ENCODE data around the gene HS6ST1.
"Not testable (repeated sequence)": the region's sequence is repeated elsewhere in the genome, so short reads cannot be mapped to it uniquely, and the experiment has no call there.

Gene HS6ST1

DNA sequence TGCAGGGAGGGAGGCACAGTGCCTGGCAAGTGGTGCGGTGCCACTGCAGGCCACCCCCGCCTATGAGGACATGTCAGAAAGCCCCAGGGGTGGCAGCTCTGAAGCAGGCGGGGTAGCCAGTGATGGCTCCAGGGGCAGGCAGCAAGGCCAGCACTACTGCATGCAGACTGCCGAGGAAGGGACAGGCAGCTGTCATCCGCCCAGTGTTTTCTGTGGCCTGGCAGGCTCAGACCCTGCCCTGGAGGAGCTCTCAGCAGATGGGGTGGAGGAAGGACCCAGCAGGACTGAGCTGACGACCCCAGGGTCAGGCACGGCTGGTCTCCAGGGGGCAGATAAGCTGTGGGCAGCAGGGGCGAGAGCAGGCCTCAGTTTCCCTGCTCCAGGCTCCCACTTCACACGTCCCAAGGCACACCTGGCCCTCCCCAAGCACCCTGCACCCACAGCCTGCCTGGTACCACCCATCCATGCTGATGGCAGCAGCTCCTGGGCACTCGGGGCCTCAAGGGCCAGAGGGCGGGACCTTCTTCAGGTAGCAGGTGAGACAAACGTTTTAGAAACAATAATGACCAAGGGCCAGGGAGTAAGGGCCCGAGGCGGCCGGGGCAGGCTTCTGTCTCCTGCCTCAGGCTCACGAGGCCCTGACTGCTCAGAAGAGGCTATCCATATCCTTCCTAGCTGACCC, 48.5 kb downstream of the HS6ST1 start:
- Histone ChIP-seq H3K4me1 (ENCODE audit: control insufficient read depth, insufficient read depth, low read length) (peaks cover 20% of the 10 kb centered on the region), H3K27me3 (ENCODE audit: control insufficient read depth in 1 of 2, insufficient read depth in 2 of 2, low read length in 2 of 2) (no peaks in the 10 kb centered on the region), H3K27ac (ENCODE audit: low read length) (no peak overlapping the region), H3K9me3 (ENCODE audit: control insufficient read depth in 2 of 2, low read length in 2 of 2) (peaks cover 0 to 3% of the 10 kb centered on the region in 2 donors), H3K4me3 (ENCODE audit: low read length in 2 of 2) (no peak overlapping the region), H3K9ac (ENCODE audit: low read length in 2 of 2) (no peak overlapping the region), H3K36me3 (ENCODE audit: control insufficient read depth in 2 of 2, insufficient read depth in 2 of 2, low read length in 2 of 2) (peaks cover 0 to 2% of the 10 kb centered on the region in 2 donors)

- no peaks in the 10 kb centered on the region for H3K27me3 ChIP-seq (ENCODE audit: control insufficient read depth in 1 of 2, insufficient read depth in 2 of 2, low read length in 2 of 2)
- H3K4me1 ChIP-seq (ENCODE audit: control insufficient read depth, insufficient read depth, low read length) = peaks cover 20% of the 10 kb centered on the region
These were observed 49.3 kb downstream of the HS6ST1 start for GRCh38 chr2:128269063-128269989.

GRCh38 chr2:128268611-128269010, 50.1 kb downstream of the HS6ST1 start:
- peaks cover 20% of the 10 kb centered on the region for H3K4me1 ChIP-seq (ENCODE audit: control insufficient read depth, insufficient read depth, low read length)
- H3K9ac ChIP-seq (ENCODE audit: low read length in 2 of 2); H3K36me3 ChIP-seq (ENCODE audit: control insufficient read depth in 2 of 2, insufficient read depth in 2 of 2, low read length in 2 of 2); H3K27ac ChIP-seq (ENCODE audit: low read length); H3K4me3 ChIP-seq (ENCODE audit: low read length in 2 of 2); H3K9me3 ChIP-seq (ENCODE audit: control insufficient read depth in 2 of 2, low read length in 2 of 2); H3K27me3 ChIP-seq (ENCODE audit: control insufficient read depth in 1 of 2, insufficient read depth in 2 of 2, low read length in 2 of 2): not testable (repeated sequence)

More at GRCh38 chr2:128269063-128269989, 49.3 kb downstream of the HS6ST1 start:
- no peak overlapping the region for H3K27ac ChIP-seq (ENCODE audit: low read length)
- H3K36me3 ChIP-seq (ENCODE audit: control insufficient read depth in 2 of 2, insufficient read depth in 2 of 2, low read length in 2 of 2) = peaks cover 0 to 2% of the 10 kb centered on the region in 2 donors
- no peak overlapping the region for H3K4me3 ChIP-seq (ENCODE audit: low read length in 2 of 2)
- no peak overlapping the region for H3K9ac ChIP-seq (ENCODE audit: low read length in 2 of 2)
- H3K9me3 ChIP-seq (ENCODE audit: control insufficient read depth in 2 of 2, low read length in 2 of 2) = peaks cover 0 to under 1% of the 10 kb centered on the region in 2 donors

DNA sequence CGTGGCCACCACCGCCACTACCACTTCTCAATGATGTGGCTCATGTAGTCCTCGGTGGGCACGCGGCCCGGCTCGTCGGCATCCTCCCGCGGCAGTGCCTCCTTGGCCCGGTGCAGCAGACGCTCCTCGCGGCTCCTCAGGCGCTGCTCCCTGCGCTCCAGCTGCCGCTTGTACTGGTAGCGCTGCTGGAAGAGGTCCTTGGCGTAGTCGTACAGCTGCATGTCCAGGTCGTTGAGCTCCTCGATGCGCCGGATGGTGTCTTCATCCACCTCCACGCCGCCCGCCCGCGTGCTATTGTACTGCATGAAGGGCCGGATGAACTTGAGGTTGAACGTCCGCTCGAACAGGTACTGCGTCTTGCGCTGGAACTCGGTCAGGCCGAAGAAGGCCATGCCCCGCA, 50.5 kb downstream of the HS6ST1 start:
- peaks cover 20% of the 10 kb centered on the region for H3K4me1 ChIP-seq (ENCODE audit: control insufficient read depth, insufficient read depth, low read length)
- not testable (repeated sequence) for H3K4me3 ChIP-seq (ENCODE audit: low read length in 2 of 2); H3K27me3 ChIP-seq (ENCODE audit: control insufficient read depth in 1 of 2, insufficient read depth in 2 of 2, low read length in 2 of 2); H3K27ac ChIP-seq (ENCODE audit: low read length); H3K9ac ChIP-seq (ENCODE audit: low read length in 2 of 2); H3K9me3 ChIP-seq (ENCODE audit: control insufficient read depth in 2 of 2, low read length in 2 of 2); H3K36me3 ChIP-seq (ENCODE audit: control insufficient read depth in 2 of 2, insufficient read depth in 2 of 2, low read length in 2 of 2)

- not testable (repeated sequence) for H3K9me3 ChIP-seq (ENCODE audit: control insufficient read depth in 2 of 2, low read length in 2 of 2); H3K36me3 ChIP-seq (ENCODE audit: control insufficient read depth in 2 of 2, insufficient read depth in 2 of 2, low read length in 2 of 2); H3K9ac ChIP-seq (ENCODE audit: low read length in 2 of 2); H3K4me3 ChIP-seq (ENCODE audit: low read length in 2 of 2); H3K27ac ChIP-seq (ENCODE audit: low read length); H3K27me3 ChIP-seq (ENCODE audit: control insufficient read depth in 1 of 2, insufficient read depth in 2 of 2, low read length in 2 of 2)
- H3K4me1 ChIP-seq (ENCODE audit: control insufficient read depth, insufficient read depth, low read length) = peaks cover 20% of the 10 kb centered on the region
These were observed 51.0 kb downstream of the HS6ST1 start for GRCh38 chr2:128267649-128268048.

DNA sequence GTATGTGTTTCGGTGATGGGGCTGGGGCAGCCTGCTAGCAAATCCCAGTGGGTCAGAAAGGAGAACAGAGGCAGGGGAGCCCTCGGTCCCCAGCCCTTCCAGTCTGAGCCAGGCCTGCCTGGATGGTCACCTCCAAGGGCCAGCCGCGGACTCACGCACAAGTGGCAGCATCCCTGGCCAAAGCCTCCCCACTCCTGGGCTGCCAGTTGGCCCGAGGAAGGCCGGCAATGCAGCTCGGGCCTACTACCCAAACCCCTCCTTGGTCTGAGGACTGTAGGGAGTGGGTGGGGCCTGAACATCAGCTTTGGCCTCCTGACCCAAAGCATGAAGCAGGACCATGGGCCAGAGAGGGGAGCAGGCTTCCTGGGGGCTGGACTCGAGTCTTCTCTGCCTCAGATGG, 51.5 kb downstream of the HS6ST1 start:
- peaks cover 17% of the 10 kb centered on the region for H3K4me1 ChIP-seq (ENCODE audit: control insufficient read depth, insufficient read depth, low read length)
- not testable (repeated sequence) for H3K36me3 ChIP-seq (ENCODE audit: control insufficient read depth in 2 of 2, insufficient read depth in 2 of 2, low read length in 2 of 2); H3K9me3 ChIP-seq (ENCODE audit: control insufficient read depth in 2 of 2, low read length in 2 of 2); H3K27me3 ChIP-seq (ENCODE audit: control insufficient read depth in 1 of 2, insufficient read depth in 2 of 2, low read length in 2 of 2); H3K9ac ChIP-seq (ENCODE audit: low read length in 2 of 2); H3K4me3 ChIP-seq (ENCODE audit: low read length in 2 of 2); H3K27ac ChIP-seq (ENCODE audit: low read length)

DNA sequence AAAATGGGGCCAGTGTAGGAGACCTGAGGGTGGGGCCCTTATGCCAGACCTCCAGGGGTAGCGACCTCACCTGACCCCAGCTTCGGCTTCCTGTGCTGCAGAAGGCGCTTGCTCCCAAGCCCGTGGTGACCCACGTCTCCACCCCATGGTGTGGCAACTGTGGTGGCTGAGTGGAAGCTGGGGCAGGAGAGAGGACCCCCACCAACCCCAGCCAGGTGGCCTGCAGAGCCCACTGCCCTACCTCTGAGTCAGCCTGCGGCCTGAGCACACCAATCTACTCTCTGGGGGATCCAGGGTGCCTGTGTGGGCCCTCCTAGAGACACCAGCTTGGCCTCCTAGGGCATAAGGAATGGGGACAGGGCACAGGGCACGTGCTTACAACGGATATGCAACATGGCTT, 52.2 kb downstream of the HS6ST1 start:
- H3K4me3 ChIP-seq (ENCODE audit: low read length in 2 of 2); H3K36me3 ChIP-seq (ENCODE audit: control insufficient read depth in 2 of 2, insufficient read depth in 2 of 2, low read length in 2 of 2); H3K9ac ChIP-seq (ENCODE audit: low read length in 2 of 2); H3K9me3 ChIP-seq (ENCODE audit: control insufficient read depth in 2 of 2, low read length in 2 of 2); H3K27ac ChIP-seq (ENCODE audit: low read length); H3K27me3 ChIP-seq (ENCODE audit: control insufficient read depth in 1 of 2, insufficient read depth in 2 of 2, low read length in 2 of 2): not testable (repeated sequence)
- H3K4me1 ChIP-seq (ENCODE audit: control insufficient read depth, insufficient read depth, low read length) = peaks cover 17% of the 10 kb centered on the region

DNA sequence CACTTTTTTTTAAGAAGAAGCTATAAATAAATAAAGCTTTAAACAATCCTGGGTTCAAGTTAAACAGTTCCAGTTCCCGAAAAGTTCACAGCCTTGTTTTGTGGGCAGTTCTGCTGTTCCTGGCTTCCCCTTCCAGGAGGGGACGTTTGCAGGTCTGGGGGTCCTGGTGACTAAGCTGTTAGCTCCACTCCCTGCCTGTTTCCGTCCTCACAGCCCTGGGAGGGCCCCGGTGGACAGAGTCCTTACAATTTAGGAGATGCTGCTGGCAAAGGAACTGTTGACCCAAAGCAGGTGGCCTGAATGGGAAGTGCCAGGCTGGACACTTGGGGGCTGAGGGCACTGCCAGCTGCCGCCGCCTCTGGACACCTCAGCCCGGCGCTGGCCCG, 53.1 kb downstream of the HS6ST1 start:
- H3K27me3 ChIP-seq (ENCODE audit: control insufficient read depth in 1 of 2, insufficient read depth in 2 of 2, low read length in 2 of 2); H3K36me3 ChIP-seq (ENCODE audit: control insufficient read depth in 2 of 2, insufficient read depth in 2 of 2, low read length in 2 of 2); H3K9me3 ChIP-seq (ENCODE audit: control insufficient read depth in 2 of 2, low read length in 2 of 2); H3K9ac ChIP-seq (ENCODE audit: low read length in 2 of 2); H3K4me3 ChIP-seq (ENCODE audit: low read length in 2 of 2); H3K27ac ChIP-seq (ENCODE audit: low read length): not testable (repeated sequence)
- H3K4me1 ChIP-seq (ENCODE audit: control insufficient read depth, insufficient read depth, low read length) = peaks cover 14% of the 10 kb centered on the region

GRCh38 chr2:128264881-128265607, 53.6 kb downstream of the HS6ST1 start:
- Histone ChIP-seq H3K27ac (ENCODE audit: low read length) (no peak overlapping the region), H3K36me3 (ENCODE audit: control insufficient read depth in 2 of 2, insufficient read depth in 2 of 2, low read length in 2 of 2) (peaks cover 0 to 2% of the 10 kb centered on the region in 2 donors), H3K4me3 (ENCODE audit: low read length in 2 of 2) (no peak overlapping the region), H3K9ac (ENCODE audit: low read length in 2 of 2) (no peak overlapping the region), H3K27me3 (ENCODE audit: control insufficient read depth in 1 of 2, insufficient read depth in 2 of 2, low read length in 2 of 2) (no peaks in the 10 kb centered on the region), H3K4me1 (ENCODE audit: control insufficient read depth, insufficient read depth, low read length) (peaks cover 10% of the 10 kb centered on the region), H3K9me3 (ENCODE audit: control insufficient read depth in 2 of 2, low read length in 2 of 2) (no peaks in the 10 kb centered on the region)

- H3K27ac ChIP-seq (ENCODE audit: low read length) = no peak overlapping the region
These were observed 54.8 kb downstream of the HS6ST1 start for GRCh38 chr2:128263902-128264331.

More at GRCh38 chr2:128263902-128264331, 54.8 kb downstream of the HS6ST1 start:
- no peaks in the 10 kb centered on the region for H3K9me3 ChIP-seq (ENCODE audit: control insufficient read depth in 2 of 2, low read length in 2 of 2)
- H3K36me3 ChIP-seq (ENCODE audit: control insufficient read depth in 2 of 2, insufficient read depth in 2 of 2, low read length in 2 of 2) = no peaks in the 10 kb centered on the region
- no peak overlapping the region for H3K9ac ChIP-seq (ENCODE audit: low read length in 2 of 2)
- H3K4me3 ChIP-seq (ENCODE audit: low read length in 2 of 2) = no peak overlapping the region
- no peaks in the 10 kb centered on the region for H3K4me1 ChIP-seq (ENCODE audit: control insufficient read depth, insufficient read depth, low read length)
- H3K27me3 ChIP-seq (ENCODE audit: control insufficient read depth in 1 of 2, insufficient read depth in 2 of 2, low read length in 2 of 2) = no peaks in the 10 kb centered on the region

Measured in stomach smooth muscle (tissue), 2 donors.